ENCODE data around the gene AKAP13.

The AKAP13 gene

DNA sequence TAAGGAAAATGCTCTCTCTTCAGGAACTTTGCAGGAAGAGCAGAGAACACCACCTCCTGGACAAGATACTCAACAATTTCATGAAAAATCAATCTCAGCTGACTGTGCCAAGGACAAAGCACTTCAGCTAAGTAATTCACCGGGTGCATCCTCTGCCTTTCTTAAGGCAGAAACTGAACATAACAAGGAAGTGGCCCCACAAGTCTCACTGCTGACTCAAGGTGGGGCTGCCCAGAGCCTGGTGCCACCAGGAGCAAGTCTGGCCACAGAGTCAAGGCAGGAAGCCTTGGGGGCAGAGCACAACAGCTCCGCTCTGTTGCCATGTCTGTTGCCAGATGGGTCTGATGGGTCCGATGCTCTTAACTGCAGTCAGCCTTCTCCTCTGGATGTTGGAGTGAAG, 200.5 kb downstream of the AKAP13 start:
- H3K9me3 ChIP-seq (ENCODE audit: insufficient read depth, low read length): no peaks in the 10 kb centered on the region
- H4K20me1 ChIP-seq (ENCODE audit: insufficient read depth, low read length): peaks cover 10% of the 10 kb centered on the region
- peak overlapping the region; percentile 92 for H3K27ac ChIP-seq (ENCODE audit: low read length)
- no peak overlapping the region for H2AFZ ChIP-seq (ENCODE audit: low read depth, low read length)
- H3K36me3 ChIP-seq (replicated peaks; ENCODE audit: low read depth, low read length): no peaks in the 10 kb centered on the region
- H3K4me1 ChIP-seq (ENCODE audit: low read length): peaks cover 68% of the 10 kb centered on the region
- TF ChIP-seq, protein P1, sequence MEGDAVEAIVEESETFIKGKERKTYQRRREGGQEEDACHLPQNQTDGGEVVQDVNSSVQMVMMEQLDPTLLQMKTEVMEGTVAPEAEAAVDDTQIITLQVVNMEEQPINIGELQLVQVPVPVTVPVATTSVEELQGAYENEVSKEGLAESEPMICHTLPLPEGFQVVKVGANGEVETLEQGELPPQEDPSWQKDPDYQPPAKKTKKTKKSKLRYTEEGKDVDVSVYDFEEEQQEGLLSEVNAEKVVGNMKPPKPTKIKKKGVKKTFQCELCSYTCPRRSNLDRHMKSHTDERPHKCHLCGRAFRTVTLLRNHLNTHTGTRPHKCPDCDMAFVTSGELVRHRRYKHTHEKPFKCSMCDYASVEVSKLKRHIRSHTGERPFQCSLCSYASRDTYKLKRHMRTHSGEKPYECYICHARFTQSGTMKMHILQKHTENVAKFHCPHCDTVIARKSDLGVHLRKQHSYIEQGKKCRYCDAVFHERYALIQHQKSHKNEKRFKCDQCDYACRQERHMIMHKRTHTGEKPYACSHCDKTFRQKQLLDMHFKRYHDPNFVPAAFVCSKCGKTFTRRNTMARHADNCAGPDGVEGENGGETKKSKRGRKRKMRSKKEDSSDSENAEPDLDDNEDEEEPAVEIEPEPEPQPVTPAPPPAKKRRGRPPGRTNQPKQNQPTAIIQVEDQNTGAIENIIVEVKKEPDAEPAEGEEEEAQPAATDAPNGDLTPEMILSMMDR (IDR thresholded peaks at IDR 0.05; ENCODE audit: low read depth, low read length): no peak; the same call in 1 of the 2 replicates
- no peak for TF ChIP-seq EZH2phosphoT487 (IDR thresholded peaks at IDR 0.05; ENCODE audit: low read depth)
- H3K27me3 ChIP-seq (ENCODE audit: low read depth, low read length): no peaks in the 10 kb centered on the region
- H3K4me3 ChIP-seq (ENCODE audit: low read length): peak overlapping the region; percentile 81
- H3K9ac ChIP-seq (ENCODE audit: low read length): peak overlapping the region; percentile 76
- peak overlapping the region; percentile 83 for H3K4me2 ChIP-seq (ENCODE audit: low read length)
- H3K79me2 ChIP-seq (ENCODE audit: low read length): peaks cover 54% of the 10 kb centered on the region

DNA sequence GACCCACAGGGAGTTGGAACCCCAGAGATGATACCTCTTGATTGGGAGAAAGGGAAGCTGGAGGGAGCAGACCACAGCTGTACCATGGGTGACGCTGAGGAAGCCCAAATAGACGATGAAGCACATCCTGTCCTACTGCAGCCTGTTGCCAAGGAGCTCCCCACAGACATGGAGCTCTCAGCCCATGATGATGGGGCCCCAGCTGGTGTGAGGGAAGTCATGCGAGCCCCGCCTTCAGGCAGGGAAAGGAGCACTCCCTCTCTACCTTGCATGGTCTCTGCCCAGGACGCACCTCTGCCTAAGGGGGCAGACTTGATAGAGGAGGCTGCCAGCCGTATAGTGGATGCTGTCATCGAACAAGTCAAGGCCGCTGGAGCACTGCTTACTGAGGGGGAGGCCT, 201.1 kb downstream of the AKAP13 start:
- no peaks in the 10 kb centered on the region for H3K36me3 ChIP-seq (replicated peaks; ENCODE audit: low read depth, low read length)
- H3K27me3 ChIP-seq (ENCODE audit: low read depth, low read length): no peaks in the 10 kb centered on the region
- H3K4me3 ChIP-seq (ENCODE audit: low read length): peak overlapping the region; percentile 81
- peaks cover 74% of the 10 kb centered on the region for H3K4me1 ChIP-seq (ENCODE audit: low read length)
- peaks cover 60% of the 10 kb centered on the region for H3K79me2 ChIP-seq (ENCODE audit: low read length)
- H3K9ac ChIP-seq (ENCODE audit: low read length): peak overlapping the region; percentile 76
- TF ChIP-seq, protein P1 (IDR thresholded peaks at IDR 0.05; ENCODE audit: low read depth, low read length): peak; percentile 29; the same call in 1 of the 2 replicates
- no peak for TF ChIP-seq EZH2phosphoT487 (IDR thresholded peaks at IDR 0.05; ENCODE audit: low read depth)
- peaks cover 11% of the 10 kb centered on the region for H4K20me1 ChIP-seq (ENCODE audit: insufficient read depth, low read length)
- no peaks in the 10 kb centered on the region for H3K9me3 ChIP-seq (ENCODE audit: insufficient read depth, low read length)
- no peak overlapping the region for H2AFZ ChIP-seq (ENCODE audit: low read depth, low read length)
- peak overlapping the region; percentile 83 for H3K4me2 ChIP-seq (ENCODE audit: low read length)
- H3K27ac ChIP-seq (ENCODE audit: low read length): peak overlapping the region; percentile 92

- Histone ChIP-seq H4K20me1 (ENCODE audit: insufficient read depth, low read length) (peaks cover 11% of the 10 kb centered on the region), H3K36me3 (replicated peaks; ENCODE audit: low read depth, low read length) (peaks cover 6% of the 10 kb centered on the region), H3K27me3 (ENCODE audit: low read depth, low read length) (no peaks in the 10 kb centered on the region), H3K9ac (ENCODE audit: low read length) (peak overlapping the region; percentile 76), H3K4me2 (ENCODE audit: low read length) (peak overlapping the region; percentile 83), H3K4me1 (ENCODE audit: low read length) (peaks cover 81% of the 10 kb centered on the region), H2AFZ (ENCODE audit: low read depth, low read length) (no peak overlapping the region), H3K9me3 (ENCODE audit: insufficient read depth, low read length) (no peaks in the 10 kb centered on the region), H3K79me2 (ENCODE audit: low read length) (peaks cover 66% of the 10 kb centered on the region), H3K27ac (ENCODE audit: low read length) (peak overlapping the region; percentile 92), H3K4me3 (ENCODE audit: low read length) (peak overlapping the region; percentile 81)
- TF ChIP-seq, protein P1 (IDR thresholded peaks at IDR 0.05; ENCODE audit: low read depth, low read length): no peak
- no peak for TF ChIP-seq EZH2phosphoT487 (IDR thresholded peaks at IDR 0.05; ENCODE audit: low read depth)
Observed at GRCh38 chr15:85582131-85583079, 202.0 kb downstream of the AKAP13 start.

GRCh38 chr15:85583442-85583841, 203.0 kb downstream of the AKAP13 start:
- Histone ChIP-seq H3K4me1 (ENCODE audit: low read length) (peaks cover 81% of the 10 kb centered on the region), H4K20me1 (ENCODE audit: insufficient read depth, low read length) (peaks cover 18% of the 10 kb centered on the region), H3K36me3 (replicated peaks; ENCODE audit: low read depth, low read length) (peaks cover 13% of the 10 kb centered on the region), H3K27ac (ENCODE audit: low read length) (peak overlapping the region; percentile 92), H3K9ac (ENCODE audit: low read length) (peak overlapping the region; percentile 76), H3K9me3 (ENCODE audit: insufficient read depth, low read length) (no peaks in the 10 kb centered on the region), H3K27me3 (ENCODE audit: low read depth, low read length) (no peaks in the 10 kb centered on the region), H3K4me3 (ENCODE audit: low read length) (peak overlapping the region; percentile 81), H3K4me2 (ENCODE audit: low read length) (peak overlapping the region; percentile 83), H3K79me2 (ENCODE audit: low read length) (peaks cover 74% of the 10 kb centered on the region), H2AFZ (ENCODE audit: low read depth, low read length) (no peak overlapping the region)
- no peak for TF ChIP-seq EZH2phosphoT487 (IDR thresholded peaks at IDR 0.05; ENCODE audit: low read depth)
- TF ChIP-seq, protein P1 (IDR thresholded peaks at IDR 0.05; ENCODE audit: low read depth, low read length): no peak

All from OCI-LY3 (cell line).